Measurements from ENCODE around the gene LYL1.
A peak's percentile ranks its signal among the peaks of the same experiment; 100 is the strongest.

The LYL1 gene

GRCh38 chr19:13071444-13072187, 31.0 kb downstream of the LYL1 start:
- DNase-seq = no peak

GRCh38 chr19:13070425-13071140, 32.1 kb downstream of the LYL1 start:
- DNase-seq = no peak

GRCh38 chr19:13069415-13070359, 33.0 kb downstream of the LYL1 start:
- no peak for DNase-seq

- DNase-seq = no peak
These were observed 34.4 kb downstream of the LYL1 start for GRCh38 chr19:13068085-13068846.

GRCh38 chr19:13066933-13067807, 35.5 kb downstream of the LYL1 start:
- no peak for DNase-seq

- no peak for DNase-seq
These were observed 36.4 kb downstream of the LYL1 start for GRCh38 chr19:13066226-13066625.

- DNase-seq = no peak
These were observed 38.6 kb downstream of the LYL1 start for GRCh38 chr19:13064092-13064489.

- no peak for DNase-seq
These were observed 39.1 kb downstream of the LYL1 start for GRCh38 chr19:13063461-13064091.

GRCh38 chr19:13062317-13062716, 40.3 kb downstream of the LYL1 start:
- DNase-seq = no peak

GRCh38 chr19:13060964-13061927, 41.4 kb downstream of the LYL1 start:
- DNase-seq = peak; percentile 95

GRCh38 chr19:13060233-13060963, 42.3 kb downstream of the LYL1 start:
- DNase-seq = no peak

GRCh38 chr19:13058951-13059660, 43.6 kb downstream of the LYL1 start:
- no peak for DNase-seq

- no peak for DNase-seq
These were observed 44.9 kb downstream of the LYL1 start for GRCh38 chr19:13057744-13058143.

GRCh38 chr19:13057147-13057572, 45.5 kb downstream of the LYL1 start:
- DNase-seq = no peak

GRCh38 chr19:13056052-13056660, 46.5 kb downstream of the LYL1 start:
- no peak for DNase-seq

- DNase-seq = no peak
These were observed 47.2 kb downstream of the LYL1 start for GRCh38 chr19:13055213-13056051.
